ENCODE measurements around the gene LGALS7.

LGALS7 gene

GRCh38 chr19:38725469-38726283, 47.6 kb downstream of the LGALS7 start:
- DNase-seq: no peak

GRCh38 chr19:38723990-38724854, 49.1 kb downstream of the LGALS7 start:
- no peak for DNase-seq

- DNase-seq: no peak
Observed at GRCh38 chr19:38723606-38723965, 49.7 kb downstream of the LGALS7 start.

- DNase-seq: no peak
Observed at GRCh38 chr19:38722947-38723605, 50.2 kb downstream of the LGALS7 start.

- DNase-seq: no peak
Observed at GRCh38 chr19:38721979-38722773, 51.1 kb downstream of the LGALS7 start.

GRCh38 chr19:38721496-38721895, 51.8 kb downstream of the LGALS7 start:
- DNase-seq: no peak

Data from NCI-H1694 treated with DMSO at 0.1 percent for 48 hours (cell line).